Trophoblast cell (in vitro differentiated cells and primary cell): ENCODE data around the gene HOMEZ.
A peak's percentile ranks its signal among the peaks of the same experiment; 100 is the strongest.

Experiments used
- DNase-seq, 2 donors: peaks; one replicate each; pipeline ENCODE4 v3.0.0-alpha.2; 2016
- H2AFZ ChIP-seq: 2 replicates; pipeline ENCODE4 v1.6.1; 2013; ENCODE audit warnings: low read length, moderate library complexity, mild to moderate bottlenecking; ENCODE audit not compliant: insufficient read depth, poor library complexity
- H2AK5ac ChIP-seq: 2 replicates; pipeline ENCODE4 v1.6.1; 2013; ENCODE audit warnings: mild to moderate bottlenecking, low read length
- H2BK120ac ChIP-seq: 2 replicates; pipeline ENCODE4 v1.6.1; 2013; ENCODE audit warnings: low read length, mild to moderate bottlenecking, moderate library complexity; ENCODE audit not compliant: insufficient read depth, poor library complexity
- H2BK12ac ChIP-seq: 2 replicates; pipeline ENCODE4 v1.6.1; 2013; ENCODE audit warnings: mild to moderate bottlenecking, low read length, moderate library complexity
- H2BK5ac ChIP-seq: 2 replicates; pipeline ENCODE4 v1.6.1; 2013; ENCODE audit warnings: low read length, low read depth, moderate library complexity, mild to moderate bottlenecking; ENCODE audit not compliant: poor library complexity
- H3K14ac ChIP-seq: 2 replicates; pipeline ENCODE4 v1.6.1; 2013; ENCODE audit warnings: mild to moderate bottlenecking, low read length
- H3K18ac ChIP-seq: 2 replicates; pipeline ENCODE4 v1.6.1; 2013; ENCODE audit warnings: mild to moderate bottlenecking, low read length
- H3K23ac ChIP-seq: 2 replicates; pipeline ENCODE4 v1.6.1; 2013; ENCODE audit warnings: low read length
- H3K27ac ChIP-seq: 2 replicates; pipeline ENCODE4 v1.5.1; 2013; ENCODE audit warnings: low read depth, mild to moderate bottlenecking, inconsistent platforms, low read length, moderate library complexity
- H3K27me3 ChIP-seq: 2 replicates; pipeline ENCODE4 v1.6.1; 2013; ENCODE audit warnings: inconsistent platforms, mild to moderate bottlenecking, low read length, moderate library complexity; ENCODE audit not compliant: insufficient read depth
- H3K36me3 ChIP-seq, 2 experiments: 1 replicate in 1 of 2; 2 replicates in 1 of 2; pipeline ENCODE4 v1.6.1; 2013; ENCODE audit warnings: low read length in 2 of 2, mild to moderate bottlenecking in 2 of 2, moderate library complexity in 1 of 2; ENCODE audit not compliant: insufficient read depth in 2 of 2, control insufficient read depth in 1 of 2
- H3K4ac ChIP-seq: 2 replicates; pipeline ENCODE4 v1.6.1; 2013; ENCODE audit warnings: low read depth, mild to moderate bottlenecking, low read length, moderate library complexity
- H3K4me1 ChIP-seq, 2 experiments: 1 replicate in 1 of 2; 2 replicates in 1 of 2; pipeline ENCODE4 v1.6.1; 2013; ENCODE audit warnings: low read length in 2 of 2, mild to moderate bottlenecking in 2 of 2, moderate library complexity in 1 of 2; ENCODE audit not compliant: insufficient read depth in 2 of 2, control insufficient read depth in 1 of 2
- H3K4me2 ChIP-seq: 2 replicates; pipeline ENCODE4 v1.6.1; 2013; ENCODE audit warnings: inconsistent platforms, mild to moderate bottlenecking, low read length, moderate library complexity
- H3K4me3 ChIP-seq: 2 replicates; pipeline ENCODE4 v1.5.1; 2013; ENCODE audit warnings: mild to moderate bottlenecking, low read depth, low read length, inconsistent platforms
- H3K79me1 ChIP-seq: one replicate; pipeline ENCODE4 v1.6.1; 2013; ENCODE audit warnings: low read length
- H3K79me2 ChIP-seq: 2 replicates; pipeline ENCODE4 v1.6.1; 2013; ENCODE audit warnings: low read length, mild to moderate bottlenecking; ENCODE audit not compliant: control insufficient read depth, insufficient read depth, poor library complexity
- H3K9ac ChIP-seq: 2 replicates; pipeline ENCODE4 v1.6.1; 2013; ENCODE audit warnings: mild to moderate bottlenecking, low read length
- H3K9me3 ChIP-seq: 2 replicates; pipeline ENCODE4 v1.6.1; 2013; ENCODE audit warnings: low read depth, mild to moderate bottlenecking, control low read depth, inconsistent platforms, low read length; ENCODE audit not compliant: insufficient read depth
- H4K12ac ChIP-seq: 2 replicates; pipeline ENCODE4 v1.6.1; 2013; ENCODE audit warnings: low read depth, mild to moderate bottlenecking, low read length, moderate library complexity
- H4K8ac ChIP-seq: 2 replicates; pipeline ENCODE4 v1.6.1; 2013; ENCODE audit warnings: low read depth, mild to moderate bottlenecking, low read length, moderate library complexity
- H4K91ac ChIP-seq: one replicate; pipeline ENCODE4 v1.6.1; 2013; ENCODE audit warnings: low read depth, mild to moderate bottlenecking, low read length, moderate library complexity
- WGBS: extraction: QIAGEN DNeasy Blood & Tissue Kit; methylation state at CpG from one replicate; pipeline ENCODE4 v1.1.7; 2013; ENCODE audit warnings: missing lambda C conversion rate; ENCODE audit not compliant: insufficient read length, insufficient coverage; ENCODE audit errors: extremely low coverage; 5-methylcytosine and 5-hydroxymethylcytosine counted together

HOMEZ gene

GRCh38 chr14:23320584-23321571 lies 34.9 kb upstream of the HOMEZ start, which contains the start of gene PABPN1:
PABPN1 (plus strand) TSS chr14:23321457; CDS start chr14:23321470, 13 bp downstream.
- Histone ChIP-seq H4K91ac (peak within 1 kb of the TSS; percentile 100), H2AK5ac (peak within 1 kb of the TSS; percentile 98), H2BK120ac (peak within 1 kb of the TSS; percentile 90), H2BK5ac (peak within 1 kb of the TSS; percentile 99), H4K12ac (peak within 1 kb of the TSS; percentile 100), H2AFZ (peak within 1 kb of the TSS; percentile 96), H3K79me1 (peaks cover 17% of the 10 kb centered on the region), H3K27ac (peak within 1 kb of the TSS; percentile 88), H3K18ac (peak within 1 kb of the TSS; percentile 99), H2BK12ac (peak within 1 kb of the TSS; percentile 42), H3K4me2 (peak within 1 kb of the TSS; percentile 73), H3K79me2 (peaks cover 9% of the 10 kb centered on the region), H3K23ac (no peak within 1 kb of the TSS), H3K4ac (peak within 1 kb of the TSS; percentile 100), H3K4me3 (peak within 1 kb of the TSS; percentile 80), H3K36me3 (peaks cover 29 to 31% of the 10 kb centered on the region in 2 experiments), H3K4me1 (peaks cover 8 to 10% of the 10 kb centered on the region in 2 experiments), H3K27me3 (no peaks in the 10 kb centered on the region), H3K9ac (peak within 1 kb of the TSS; percentile 98), H3K9me3 (no peaks in the 10 kb centered on the region), H4K8ac (peak within 1 kb of the TSS; percentile 99), H3K14ac (peak within 1 kb of the TSS; percentile 99)
- WGBS: no CpG with 5 or more reads among the region's 63 CpGs
- peak; percentile 100 for DNase-seq

- Histone ChIP-seq H3K27me3 (no peaks in the 10 kb centered on the region), H3K27ac (peak overlapping the region; percentile 63), H3K4me1 (peaks cover 8 to 10% of the 10 kb centered on the region in 2 experiments), H2BK5ac (peak overlapping the region; percentile 62), H3K4me2 (peak overlapping the region; percentile 64), H4K91ac (peak overlapping the region; percentile 93), H3K14ac (peak overlapping the region; percentile 77), H4K12ac (peak overlapping the region; percentile 96), H3K9ac (no peak overlapping the region), H3K4me3 (peak overlapping the region; percentile 41), H2AK5ac (peak overlapping the region; percentile 24), H3K79me2 (peaks cover 9% of the 10 kb centered on the region), H2BK12ac (peak overlapping the region; percentile 42), H3K23ac (no peak overlapping the region), H2AFZ (peak overlapping the region; percentile 57), H2BK120ac (peak overlapping the region; percentile 77), H3K36me3 (peaks cover 21 to 27% of the 10 kb centered on the region in 2 experiments), H3K9me3 (no peaks in the 10 kb centered on the region), H3K4ac (peak overlapping the region; percentile 37), H4K8ac (peak overlapping the region; percentile 90), H3K18ac (no peak overlapping the region), H3K79me1 (peaks cover 17% of the 10 kb centered on the region)
- WGBS: no CpG with 5 or more reads among the region's 17 CpGs
- DNase-seq: no peak
Measured at GRCh38 chr14:23319746-23320583, 34.0 kb upstream of the HOMEZ start.

- Histone ChIP-seq H3K4ac (no peak overlapping the region), H3K14ac (no peak overlapping the region), H3K79me2 (no peaks in the 10 kb centered on the region), H3K23ac (no peak overlapping the region), H2BK5ac (no peak overlapping the region), H3K4me1 (peaks cover 4 to 6% of the 10 kb centered on the region in 2 experiments), H3K27ac (no peak overlapping the region), H2AK5ac (no peak overlapping the region), H4K91ac (no peak overlapping the region), H3K18ac (no peak overlapping the region), H3K9me3 (no peaks in the 10 kb centered on the region), H4K8ac (no peak overlapping the region), H2BK120ac (no peak overlapping the region), H3K4me3 (no peak overlapping the region), H3K9ac (no peak overlapping the region), H4K12ac (no peak overlapping the region), H2BK12ac (no peak overlapping the region), H3K36me3 (peaks cover 6 to 12% of the 10 kb centered on the region in 2 experiments), H3K27me3 (no peaks in the 10 kb centered on the region), H2AFZ (no peak overlapping the region), H3K79me1 (peaks cover 5% of the 10 kb centered on the region), H3K4me2 (no peak overlapping the region)
- no peak for DNase-seq
- WGBS: no CpG with 5 or more reads among the region's 5 CpGs
Measured at GRCh38 chr14:23316300-23316699, 30.4 kb upstream of the HOMEZ start.

GRCh38 chr14:23310546-23310945 lies 24.6 kb upstream of the HOMEZ start:
- no peak for DNase-seq
- no peak overlapping the region for H3K9ac ChIP-seq
- H3K27me3 ChIP-seq: no peaks in the 10 kb centered on the region
- no peak overlapping the region for H3K4ac ChIP-seq
- no peak overlapping the region for H2AK5ac ChIP-seq
- H3K9me3 ChIP-seq: no peaks in the 10 kb centered on the region
- no peak overlapping the region for H3K4me3 ChIP-seq
- H3K27ac ChIP-seq: no peak overlapping the region
- no peak overlapping the region for H3K4me2 ChIP-seq
- H3K79me1 ChIP-seq: peaks cover 9% of the 10 kb centered on the region
- H3K79me2 ChIP-seq: peaks cover 13% of the 10 kb centered on the region
- no peak overlapping the region for H4K91ac ChIP-seq
- H3K18ac ChIP-seq: no peak overlapping the region
- H3K14ac ChIP-seq: no peak overlapping the region
- H3K4me1 ChIP-seq: peaks cover 10 to 11% of the 10 kb centered on the region in 2 experiments
- H3K23ac ChIP-seq: no peak overlapping the region
- no peak overlapping the region for H2BK5ac ChIP-seq
- H3K36me3 ChIP-seq: peaks cover 26 to 31% of the 10 kb centered on the region in 2 experiments
- H4K8ac ChIP-seq: no peak overlapping the region
- H2BK120ac ChIP-seq: no peak overlapping the region
- no peak overlapping the region for H4K12ac ChIP-seq
- no peak overlapping the region for H2AFZ ChIP-seq
- WGBS: no CpG with 5 or more reads among the region's 1 CpG
- no peak overlapping the region for H2BK12ac ChIP-seq
